Right lobe of liver (tissue), 6 donors: ENCODE measurements around the gene ZNF180. TPM values are rescaled to one million over a fixed set of nuclear protein-coding genes. Genes with fewer than 3 reads are reported as not detected.

Experiments
- ATAC-seq, 4 donors: fragments of 200-7000 bp; cut with Tn5 transposase; one replicate each; pipeline ENCODE4 v1.9.1; 2020; ENCODE audit warnings: mild to moderate bottlenecking in 4 of 4, moderate library complexity in 4 of 4
- DNase-seq, 3 donors: peaks; one replicate each; pipeline ENCODE4 v3.0.0-alpha.2; 2020
- H3K27ac ChIP-seq, 3 donors: fragments of 200-600 bp; one replicate each; pipeline ENCODE4 v1.8.0; 2022
- H3K27me3 ChIP-seq, 2 donors: fragments of 200-600 bp; one replicate each; pipeline ENCODE4 v1.8.0; 2022
- H3K36me3 ChIP-seq, 4 donors: fragments of 200-600 bp; sonication (generic) in 1 of 4; one replicate each; pipeline versions ENCODE4 v1.5.1 to v1.8.0; 2017 to 2022; ENCODE audit warnings: control low read depth in 1 of 4
- H3K4me1 ChIP-seq, 4 donors: fragments of 200-600 bp; sonication (generic) in 1 of 4; one replicate each; pipeline versions ENCODE4 v1.5.1 to v1.8.0; 2017 to 2022; ENCODE audit warnings: control low read depth in 1 of 4
- H3K4me3 ChIP-seq, 3 donors: fragments of 200-600 bp; one replicate each; pipeline ENCODE4 v1.8.0; 2022
- H3K9me3 ChIP-seq, 4 donors: fragments of 200-600 bp; sonication (generic) in 1 of 4; one replicate each; pipeline versions ENCODE4 v1.5.1 to v1.8.0; 2017 to 2022; ENCODE audit warnings: control low read depth in 1 of 4
- CTCF ChIP-seq, 4 donors: fragments of 200-600 bp in 3 of 4; fragments of 450-650 bp in 1 of 4; IDR thresholded peaks; one replicate each; pipeline versions ENCODE4 v1.5.1 to v1.8.0; 2016 to 2022; ENCODE audit warnings: antibody characterized with exemption in 4 of 4, mild to moderate bottlenecking in 2 of 4
- POLR2A ChIP-seq: fragments of 450-650 bp; IDR thresholded peaks from one replicate; pipeline ENCODE4 v1.6.1; 2017; ENCODE audit warnings: antibody characterized with exemption, mild to moderate bottlenecking
- WGBS: methylation state at CpG from one replicate; pipeline ENCODE4 v1.1.6; 2018; ENCODE audit warnings: low coverage, low lambda C conversion rate; ENCODE audit not compliant: insufficient coverage; ENCODE audit errors: missing lambda C conversion rate; 5-methylcytosine and 5-hydroxymethylcytosine counted together
- intact Hi-C, 2 donors: fragments of 100-400 bp; cut with DNase I; formaldehyde crosslinking; loops; one replicate each; pipeline versions ENCODE4 v1.11.2 to v1.14.1; 2022
- total RNA-seq, 6 experiments: library from RNA; depleted of rRNA in 2 of 6; stranded (reverse); fragments of >200 nt in 2 of 6; fragmentation: NEBNext Ultra II Directional in 3 of 6; extraction: Animal tissue kit (Norgen Biotek cat#: 25700) in 3 of 6; gene quantifications; one replicate each; pipeline versions ENCODE4 v1.1.0 to v1.2.4, GENCODE V29; 2016 to 2023
- donor health status: DM: no; HTN: yes; CAD: no.
- donor health status: DM: no; HTN: no; CAD: no.
- donor health status: DM: no; HTN: no; CAD: no.
- donor health status: DM: no; HTN: yes; CAD: no.
- donor health status: DM: no; HTN: yes; CAD: no.

Gene ZNF180
- total RNA-seq, 6 experiments from 2014 or later = 2.4 to 4.1 (median 3.3) TPM

DNA sequence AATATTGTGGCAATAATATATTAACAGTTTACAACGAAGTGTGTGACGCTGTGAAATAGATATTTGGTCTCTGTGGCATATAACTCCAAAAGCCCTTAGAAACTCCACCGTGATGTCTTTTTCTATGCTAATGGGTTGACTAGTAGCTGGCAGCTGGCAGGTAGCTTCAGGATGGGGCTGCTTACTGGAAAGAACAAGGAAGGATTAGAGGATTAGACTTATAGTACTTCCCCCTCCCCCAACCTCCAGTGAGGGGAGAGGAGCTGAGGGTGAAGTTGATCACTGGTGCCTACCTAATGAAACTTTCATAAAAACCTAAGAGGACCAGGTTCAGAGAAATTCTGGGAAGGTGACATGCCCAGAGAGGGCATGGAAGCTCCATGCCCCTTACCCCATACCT lies 61.9 kb downstream of the ZNF180 start:
- peaks cover 0 to 3% (median 0%) of the 10 kb centered on the region in 4 donors for H3K36me3 ChIP-seq
- no peaks in the 10 kb centered on the region for H3K4me1 ChIP-seq
- no peak for TF ChIP-seq CTCF (IDR thresholded peaks at IDR 0.05)
- ATAC-seq (no peak), DNase-seq (no peak)
- no peaks in the 10 kb centered on the region for H3K27me3 ChIP-seq
- no peak overlapping the region for H3K27ac ChIP-seq
- intact Hi-C loops = no loop called here
- 94% methylated on average over 2 of the region's 3 CpGs for WGBS
- peaks cover 0 to 31% (median 1%) of the 10 kb centered on the region in 4 donors for H3K9me3 ChIP-seq
- H3K4me3 ChIP-seq = no peak overlapping the region

GRCh38 chr19:44435441-44435840 lies 64.9 kb downstream of the ZNF180 start:
- ATAC-seq (no peak), DNase-seq (no peak)
- Histone ChIP-seq H3K9me3 (peaks cover 0 to 20% (median 1%) of the 10 kb centered on the region in 4 donors), H3K27me3 (no peaks in the 10 kb centered on the region), H3K27ac (no peak overlapping the region), H3K36me3 (peaks cover 0 to 3% (median 0%) of the 10 kb centered on the region in 4 donors), H3K4me3 (no peak overlapping the region), H3K4me1 (no peaks in the 10 kb centered on the region)
- WGBS = 75% methylated on average over 2 of the region's 2 CpGs
- TF ChIP-seq POLR2A (no peak), CTCF (IDR thresholded peaks at IDR 0.05) (no peak)
- intact Hi-C loops = no loop called here

DNA sequence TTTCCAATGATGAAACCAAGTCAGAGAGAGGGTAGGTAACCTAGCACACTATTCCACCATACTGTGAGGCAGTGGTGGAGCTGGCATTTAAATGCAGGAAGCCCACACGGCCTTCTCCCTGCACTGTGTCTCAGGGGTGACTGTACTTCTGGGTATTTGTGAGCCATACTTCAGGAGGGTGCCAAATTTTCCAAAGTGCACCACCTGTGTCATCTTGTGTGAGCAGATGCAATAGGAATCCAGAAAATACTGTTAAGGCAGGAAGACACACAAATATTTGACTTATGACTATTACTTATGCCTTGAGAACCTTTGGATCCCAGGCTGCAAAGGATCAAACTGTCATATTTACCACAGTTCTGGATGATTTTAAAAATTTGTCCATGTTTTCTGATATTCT lies 69.4 kb downstream of the ZNF180 start:
- DNase-seq (no peak), ATAC-seq (no peak)
- Histone ChIP-seq H3K9me3 (peaks cover 0 to 16% (median 3%) of the 10 kb centered on the region in 4 donors), H3K36me3 (no peaks in the 10 kb centered on the region), H3K27ac (no peak overlapping the region), H3K4me1 (no peaks in the 10 kb centered on the region), H3K4me3 (no peak overlapping the region), H3K27me3 (no peaks in the 10 kb centered on the region)
- TF ChIP-seq POLR2A (no peak), CTCF (IDR thresholded peaks at IDR 0.05) (no peak)
- WGBS = 60% methylated on average over 1 of the region's 1 CpG
- intact Hi-C loops = no loop called here

Other genes starting within 250 kb of the ZNF180 start
- not detected for gene ZNF233, start 240.6 kb downstream of the ZNF180 start, total RNA-seq
- 1 to 10 TPM; 1.3 to 2.7 (median 1.9) TPM for gene ZNF235, start 195.5 kb downstream of the ZNF180 start, total RNA-seq
- 1 to 10 TPM in 4 of 6 experiments, under 1 TPM in 2; 0.86 to 1.7 (median 1.1) TPM for gene ZNF112, start 143.8 kb downstream of the ZNF180 start, total RNA-seq
- 1 to 10 TPM in 2 of 6 experiments, under 1 TPM in 4; 0.37 to 1.6 (median 0.90) TPM for gene ZNF285, start 98.9 kb downstream of the ZNF180 start, total RNA-seq
- 1 to 10 TPM in 3 of 6 experiments, under 1 TPM in 3; 0.50 to 2.3 (median 0.93) TPM for gene ZNF229, start 52.0 kb downstream of the ZNF180 start, total RNA-seq
- gene CEACAM20, start 29.2 kb upstream of the ZNF180 start, total RNA-seq = under 1 TPM in 3 of 6 experiments, not detected in 3; 0.14 to 0.31 (median 0.16) TPM
- 10 to 100 TPM in 3 of 6 experiments, 1 to 10 TPM in 3; 4.4 to 15.2 (median 9.0) TPM for gene IGSF23, start 113.0 kb upstream of the ZNF180 start, total RNA-seq
- gene PVR, start 143.4 kb upstream of the ZNF180 start, total RNA-seq = 10 to 100 TPM; 26.6 to 66.6 (median 55.5) TPM
- 1 to 10 TPM; 3.3 to 9.0 (median 4.5) TPM for gene CEACAM19, start 171.0 kb upstream of the ZNF180 start, total RNA-seq
- not detected for gene CEACAM16, start 198.6 kb upstream of the ZNF180 start, total RNA-seq
- gene BCL3, start 248.2 kb upstream of the ZNF180 start, total RNA-seq = 10 to 100 TPM; 24.1 to 95.6 (median 31.3) TPM